GM12865 (cell line): Measurements from ENCODE around the gene RABGEF1.

Source experiments
- DNase-seq: peaks from one replicate; pipeline ENCODE4 v3.0.0; 2010; ENCODE audit warnings: low read depth
- H3K4me3 ChIP-seq: 2 replicates; pipeline ENCODE4 v1.5.1; 2011; ENCODE audit warnings: mild to moderate bottlenecking, low read depth, low read length, control low read depth
- CTCF ChIP-seq: IDR thresholded peaks from 2 replicates; pipeline ENCODE4 v1.5.1; 2011; ENCODE audit warnings: low read length, control low read depth, low read depth, inconsistent platforms; ENCODE audit not compliant: insufficient read depth; ENCODE audit errors: missing control alignments

RABGEF1 gene

GRCh38 chr7:66725843-66726242 is 14.7 kb upstream of the RABGEF1 start:
- TF ChIP-seq CTCF: no peak
- no peak for DNase-seq
- no peak overlapping the region for H3K4me3 ChIP-seq

GRCh38 chr7:66727058-66727457 is 13.5 kb upstream of the RABGEF1 start:
- TF ChIP-seq CTCF: no peak

GRCh38 chr7:66728571-66728970 is 12.0 kb upstream of the RABGEF1 start:
- no peak for DNase-seq
- no peak for TF ChIP-seq CTCF
- H3K4me3 ChIP-seq: no peak overlapping the region

More at GRCh38 chr7:66727058-66727457, 13.5 kb upstream of the RABGEF1 start:
- no peak for DNase-seq
- no peak overlapping the region for H3K4me3 ChIP-seq

- no peak for DNase-seq
- no peak for TF ChIP-seq CTCF
- H3K4me3 ChIP-seq: no peak overlapping the region
These were observed 11.3 kb upstream of the RABGEF1 start for GRCh38 chr7:66729274-66729673.

GRCh38 chr7:66731986-66732385 is 8.5 kb upstream of the RABGEF1 start:
- no peak for TF ChIP-seq CTCF
- no peak for DNase-seq
- H3K4me3 ChIP-seq: no peak overlapping the region

GRCh38 chr7:66732439-66732838 is 8.1 kb upstream of the RABGEF1 start:
- H3K4me3 ChIP-seq: no peak overlapping the region
- TF ChIP-seq CTCF: peak; percentile 8
- DNase-seq: peak; percentile 63

- DNase-seq: no peak
- no peak overlapping the region for H3K4me3 ChIP-seq
- no peak for TF ChIP-seq CTCF
These were observed 6.5 kb upstream of the RABGEF1 start for GRCh38 chr7:66734006-66734405.
